Measurements from ENCODE around the gene MSX2. TPM values are rescaled to one million over a fixed set of nuclear protein-coding genes. Genes with fewer than 3 reads are reported as not detected.

MSX2 gene
- total RNA-seq, 2 donors from 2014 or later, result 0.17 to 0.88 TPM

GRCh38 chr5:174722500-174722899 is 1.9 kb upstream of the MSX2 start:
- no peak overlapping the region for H3K27ac ChIP-seq
- no peak overlapping the region for H3K9ac ChIP-seq (ENCODE audit: low read depth in 2 of 2, low read length in 2 of 2)
- H3K9me3 ChIP-seq, result no peaks in the 10 kb centered on the region
- intact Hi-C loops (cut with DNase I), result no loop called here
- H3K36me3 ChIP-seq, result no peaks in the 10 kb centered on the region
- TF ChIP-seq, protein P1, sequence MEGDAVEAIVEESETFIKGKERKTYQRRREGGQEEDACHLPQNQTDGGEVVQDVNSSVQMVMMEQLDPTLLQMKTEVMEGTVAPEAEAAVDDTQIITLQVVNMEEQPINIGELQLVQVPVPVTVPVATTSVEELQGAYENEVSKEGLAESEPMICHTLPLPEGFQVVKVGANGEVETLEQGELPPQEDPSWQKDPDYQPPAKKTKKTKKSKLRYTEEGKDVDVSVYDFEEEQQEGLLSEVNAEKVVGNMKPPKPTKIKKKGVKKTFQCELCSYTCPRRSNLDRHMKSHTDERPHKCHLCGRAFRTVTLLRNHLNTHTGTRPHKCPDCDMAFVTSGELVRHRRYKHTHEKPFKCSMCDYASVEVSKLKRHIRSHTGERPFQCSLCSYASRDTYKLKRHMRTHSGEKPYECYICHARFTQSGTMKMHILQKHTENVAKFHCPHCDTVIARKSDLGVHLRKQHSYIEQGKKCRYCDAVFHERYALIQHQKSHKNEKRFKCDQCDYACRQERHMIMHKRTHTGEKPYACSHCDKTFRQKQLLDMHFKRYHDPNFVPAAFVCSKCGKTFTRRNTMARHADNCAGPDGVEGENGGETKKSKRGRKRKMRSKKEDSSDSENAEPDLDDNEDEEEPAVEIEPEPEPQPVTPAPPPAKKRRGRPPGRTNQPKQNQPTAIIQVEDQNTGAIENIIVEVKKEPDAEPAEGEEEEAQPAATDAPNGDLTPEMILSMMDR (IDR thresholded peaks at IDR 0.05), result no peak
- H3K4me3 ChIP-seq, result no peak overlapping the region
- H3K4me1 ChIP-seq, result no peaks in the 10 kb centered on the region
- DNase-seq, result no peak
- peaks cover 65% of the 10 kb centered on the region for H3K27me3 ChIP-seq

GRCh38 chr5:174723315-174723978 is 935 bp upstream of the MSX2 start:
- peak overlapping the region in 1 of 2 donors; percentile 46 for H3K9ac ChIP-seq (ENCODE audit: low read depth in 2 of 2, low read length in 2 of 2)
- H3K4me1 ChIP-seq, result no peaks in the 10 kb centered on the region
- intact Hi-C loops (cut with DNase I), result no loop called here
- DNase-seq, result no peak
- H3K27ac ChIP-seq, result no peak overlapping the region
- TF ChIP-seq, protein P1 (IDR thresholded peaks at IDR 0.05), result no peak
- no peaks in the 10 kb centered on the region for H3K36me3 ChIP-seq
- H3K27me3 ChIP-seq, result peaks cover 61% of the 10 kb centered on the region
- H3K4me3 ChIP-seq, result peak overlapping the region; percentile 51
- no peaks in the 10 kb centered on the region for H3K9me3 ChIP-seq

DNA sequence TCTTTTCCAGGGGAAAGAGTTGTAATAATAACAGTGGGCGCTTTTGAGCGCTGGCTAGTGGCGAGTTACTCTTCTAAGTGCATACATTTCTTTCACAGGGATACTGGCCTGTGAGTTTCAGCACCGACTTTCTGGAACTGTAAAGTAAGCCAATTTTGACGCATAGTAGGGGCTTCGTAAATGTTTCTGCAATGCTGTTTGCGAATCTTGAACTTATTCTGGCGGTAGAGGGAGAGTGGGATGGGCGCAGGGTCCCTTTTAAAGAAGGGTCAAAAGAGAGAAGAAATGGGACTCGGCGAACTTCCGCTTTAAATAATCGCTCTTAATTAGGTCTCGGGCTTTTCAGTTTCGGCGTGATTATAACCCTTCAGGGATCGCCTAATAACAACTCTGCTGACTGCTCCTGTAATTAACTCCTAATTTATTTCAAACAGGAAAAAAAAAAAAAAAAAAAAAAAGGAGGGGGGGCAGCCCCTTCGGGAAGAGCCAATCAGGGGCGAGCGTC is 351 bp upstream of the MSX2 start:
- DNase-seq, result no peak
- H3K9ac ChIP-seq (ENCODE audit: low read depth in 2 of 2, low read length in 2 of 2), result peak overlapping the region in 1 of 2 donors; percentile 46
- H3K36me3 ChIP-seq, result no peaks in the 10 kb centered on the region
- TF ChIP-seq, protein P1 (IDR thresholded peaks at IDR 0.05), result no peak
- no peak overlapping the region for H3K27ac ChIP-seq
- H3K4me3 ChIP-seq, result peak overlapping the region; percentile 51
- H3K9me3 ChIP-seq, result no peaks in the 10 kb centered on the region
- H3K4me1 ChIP-seq, result no peaks in the 10 kb centered on the region
- intact Hi-C loops (cut with DNase I), result no loop called here
- peaks cover 57% of the 10 kb centered on the region for H3K27me3 ChIP-seq

DNA sequence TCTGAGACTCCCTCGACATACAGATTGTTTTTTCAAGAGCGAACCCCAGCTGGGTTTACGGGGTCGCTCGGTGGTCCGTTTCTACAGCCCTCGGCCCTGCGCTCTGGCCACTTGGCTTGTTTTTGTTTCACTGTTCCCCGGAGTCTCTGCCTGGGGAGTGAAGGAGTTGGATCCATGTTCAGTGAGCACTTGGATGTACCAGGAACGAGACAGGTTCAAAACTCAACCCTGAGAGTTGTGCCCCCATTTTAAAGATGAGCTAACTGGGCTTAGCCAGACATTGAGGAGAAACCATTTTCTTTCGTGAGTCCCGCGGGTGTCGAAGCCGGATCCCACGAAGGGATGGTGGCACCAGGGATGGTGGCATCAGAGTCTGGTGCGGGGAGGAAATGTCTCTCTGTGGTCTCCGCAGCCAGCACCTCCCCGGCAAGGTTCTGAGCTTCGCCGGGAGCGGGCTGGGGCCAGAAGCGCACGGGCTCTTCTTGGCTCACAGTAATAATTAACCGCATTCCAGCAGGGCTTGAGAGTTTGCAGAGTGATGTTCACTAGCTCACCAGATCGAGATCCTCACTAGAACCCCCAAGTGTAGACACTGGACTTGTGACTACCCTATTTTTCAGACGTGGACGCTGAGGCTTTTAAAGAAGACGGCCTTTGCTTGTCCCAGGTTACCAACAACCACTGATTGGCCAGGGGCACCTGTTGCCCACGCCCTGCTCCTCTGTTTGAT is 1.0 kb downstream of the MSX2 start:
- intact Hi-C loops (cut with DNase I), result no loop called here
- Histone ChIP-seq H3K4me1 (no peaks in the 10 kb centered on the region), H3K27me3 (peaks cover 44% of the 10 kb centered on the region), H3K4me3 (peak overlapping the region; percentile 51), H3K9ac (ENCODE audit: low read depth in 2 of 2, low read length in 2 of 2) (peak overlapping the region in 1 of 2 donors; percentile 40), H3K36me3 (no peaks in the 10 kb centered on the region), H3K27ac (no peak overlapping the region), H3K9me3 (no peaks in the 10 kb centered on the region)
- TF ChIP-seq, protein P1 (IDR thresholded peaks at IDR 0.05), result no peak
- DNase-seq, result no peak

- intact Hi-C loops (cut with DNase I), result no loop called here
- Histone ChIP-seq H3K4me3 (no peak overlapping the region), H3K27me3 (peaks cover 44% of the 10 kb centered on the region), H3K36me3 (no peaks in the 10 kb centered on the region), H3K9me3 (no peaks in the 10 kb centered on the region), H3K4me1 (no peaks in the 10 kb centered on the region), H3K9ac (ENCODE audit: low read depth in 2 of 2, low read length in 2 of 2) (no peak overlapping the region), H3K27ac (no peak overlapping the region)
- TF ChIP-seq, protein P1 (IDR thresholded peaks at IDR 0.05), result no peak
- DNase-seq, result no peak
These were observed 1.7 kb downstream of the MSX2 start for GRCh38 chr5:174725991-174726601.

Data from colonic mucosa (tissue), 4 donors.